COLO829 (cell line): Measurements from ENCODE around the gene TSPAN7.

Experiments
- DNase-seq: peaks from one replicate; pipeline ENCODE4 v3.0.0; 2012; ENCODE audit warnings: low spot score

TSPAN7 gene

GRCh38 chrX:38694394-38694793, 133.1 kb downstream of the TSPAN7 start:
- DNase-seq, result peak; percentile 6

GRCh38 chrX:38697461-38697860, 136.1 kb downstream of the TSPAN7 start:
- DNase-seq, result no peak

GRCh38 chrX:38699121-38699520, 137.8 kb downstream of the TSPAN7 start:
- no peak for DNase-seq

- DNase-seq, result no peak
These were observed 138.4 kb downstream of the TSPAN7 start for GRCh38 chrX:38699696-38700095.

- DNase-seq, result no peak
These were observed 139.7 kb downstream of the TSPAN7 start for GRCh38 chrX:38701073-38701472.

GRCh38 chrX:38704146-38704882, 143.0 kb downstream of the TSPAN7 start:
- DNase-seq, result no peak

GRCh38 chrX:38717871-38718270, 156.5 kb downstream of the TSPAN7 start:
- DNase-seq, result peak; percentile 35

GRCh38 chrX:38718311-38718710, 157.0 kb downstream of the TSPAN7 start:
- DNase-seq, result no peak

- no peak for DNase-seq
These were observed 165.3 kb downstream of the TSPAN7 start for GRCh38 chrX:38726612-38727011.

GRCh38 chrX:38727668-38728067, 166.3 kb downstream of the TSPAN7 start:
- DNase-seq, result no peak

GRCh38 chrX:38732866-38733265, 171.5 kb downstream of the TSPAN7 start:
- no peak for DNase-seq
